GM12878 (cell line): ENCODE measurements around the gene COL11A1. TPM values are rescaled to one million over a fixed set of nuclear protein-coding genes. Genes with fewer than 3 reads are reported as not detected.

ENCODE experiments used
- ASH2L ChIP-seq: fragments of 300-600, 200-600 bp; sonication (generic); IDR thresholded peaks from 2 replicates; pipeline ENCODE4 v1.6.1; 2017; ENCODE audit warnings: low read depth, mild to moderate bottlenecking, borderline replicate concordance
- CREM ChIP-seq: IDR thresholded peaks from 2 replicates; pipeline ENCODE4 v1.6.1; 2014; ENCODE audit warnings: antibody characterized with exemption, low read depth
- SMAD1 ChIP-seq: fragments of 450-650 bp; IDR thresholded peaks from 2 replicates; pipeline ENCODE4 v1.6.1; 2018; ENCODE audit warnings: mild to moderate bottlenecking, low read depth; ENCODE audit not compliant: partially characterized antibody
- YBX1 ChIP-seq: fragments of 450-650 bp; IDR thresholded peaks from 2 replicates; pipeline ENCODE4 v1.6.1; 2016; ENCODE audit warnings: antibody characterized with exemption
- ZNF384 ChIP-seq: IDR thresholded peaks from 2 replicates; pipeline ENCODE4 v1.6.1; 2012; ENCODE audit warnings: low read depth, mild to moderate bottlenecking, low read length, improper control_type of control experiment, borderline replicate concordance
- polyA plus RNA-seq, 11 experiments: library from polyadenylated mRNA; depleted of rRNA in 4 of 11; unstranded in 6 of 11; stranded (reverse) in 5 of 11; fragments of >200 nt; fragmentation: Nextera tagmentation in 4 of 11; fragmentation: Illumina TruSeq in 1 of 11; extraction: Ambion mirVana in 4 of 11; extraction: Trizol in 1 of 11; gene quantifications; 1 replicate in 1 of 11; 2 replicates in 10 of 11; pipeline versions ENCODE4 v1.2.1 to v1.2.3, GENCODE V29; 2011 to 2016; ENCODE audit warnings: inconsistent platforms in 2 of 11, missing spikeins in 2 of 11, low read depth in 1 of 11
- total RNA-seq, 4 experiments: library from RNA; depleted of rRNA in 3 of 4; stranded (reverse); fragments of >200 nt in 3 of 4; fragmentation: Illumina TruSeq in 1 of 4; extraction: Trizol in 1 of 4; gene quantifications; 2 replicates each; pipeline versions ENCODE4 v1.2.1 to v1.2.3, GENCODE V29; 2013 to 2021
- TF ChIP-seq, protein P1 (sequence below): IDR thresholded peaks from 2 replicates; pipeline ENCODE4 v1.6.1; 2011; ENCODE audit warnings: mild to moderate bottlenecking, low read depth, low read length, moderate library complexity; ENCODE audit not compliant: insufficient replicate concordance
- TF ChIP-seq, protein P2 (sequence below): IDR thresholded peaks from 2 replicates; pipeline ENCODE4 v1.6.1; 2012; ENCODE audit warnings: improper control_type of control experiment, low read depth, low read length; ENCODE audit not compliant: insufficient replicate concordance

Gene COL11A1
- total and polyA plus RNA-seq, 10 of the 15 experiments (the other 5 are each of a cell fraction or from before 2014, with no cell fraction given), result 0.11 TPM; not detected in 9

- TF ChIP-seq, protein P1, sequence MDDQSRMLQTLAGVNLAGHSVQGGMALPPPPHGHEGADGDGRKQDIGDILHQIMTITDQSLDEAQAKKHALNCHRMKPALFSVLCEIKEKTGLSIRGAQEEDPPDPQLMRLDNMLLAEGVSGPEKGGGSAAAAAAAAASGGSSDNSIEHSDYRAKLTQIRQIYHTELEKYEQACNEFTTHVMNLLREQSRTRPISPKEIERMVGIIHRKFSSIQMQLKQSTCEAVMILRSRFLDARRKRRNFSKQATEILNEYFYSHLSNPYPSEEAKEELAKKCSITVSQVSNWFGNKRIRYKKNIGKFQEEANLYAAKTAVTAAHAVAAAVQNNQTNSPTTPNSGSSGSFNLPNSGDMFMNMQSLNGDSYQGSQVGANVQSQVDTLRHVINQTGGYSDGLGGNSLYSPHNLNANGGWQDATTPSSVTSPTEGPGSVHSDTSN, result no peak
- TF ChIP-seq, protein P2, sequence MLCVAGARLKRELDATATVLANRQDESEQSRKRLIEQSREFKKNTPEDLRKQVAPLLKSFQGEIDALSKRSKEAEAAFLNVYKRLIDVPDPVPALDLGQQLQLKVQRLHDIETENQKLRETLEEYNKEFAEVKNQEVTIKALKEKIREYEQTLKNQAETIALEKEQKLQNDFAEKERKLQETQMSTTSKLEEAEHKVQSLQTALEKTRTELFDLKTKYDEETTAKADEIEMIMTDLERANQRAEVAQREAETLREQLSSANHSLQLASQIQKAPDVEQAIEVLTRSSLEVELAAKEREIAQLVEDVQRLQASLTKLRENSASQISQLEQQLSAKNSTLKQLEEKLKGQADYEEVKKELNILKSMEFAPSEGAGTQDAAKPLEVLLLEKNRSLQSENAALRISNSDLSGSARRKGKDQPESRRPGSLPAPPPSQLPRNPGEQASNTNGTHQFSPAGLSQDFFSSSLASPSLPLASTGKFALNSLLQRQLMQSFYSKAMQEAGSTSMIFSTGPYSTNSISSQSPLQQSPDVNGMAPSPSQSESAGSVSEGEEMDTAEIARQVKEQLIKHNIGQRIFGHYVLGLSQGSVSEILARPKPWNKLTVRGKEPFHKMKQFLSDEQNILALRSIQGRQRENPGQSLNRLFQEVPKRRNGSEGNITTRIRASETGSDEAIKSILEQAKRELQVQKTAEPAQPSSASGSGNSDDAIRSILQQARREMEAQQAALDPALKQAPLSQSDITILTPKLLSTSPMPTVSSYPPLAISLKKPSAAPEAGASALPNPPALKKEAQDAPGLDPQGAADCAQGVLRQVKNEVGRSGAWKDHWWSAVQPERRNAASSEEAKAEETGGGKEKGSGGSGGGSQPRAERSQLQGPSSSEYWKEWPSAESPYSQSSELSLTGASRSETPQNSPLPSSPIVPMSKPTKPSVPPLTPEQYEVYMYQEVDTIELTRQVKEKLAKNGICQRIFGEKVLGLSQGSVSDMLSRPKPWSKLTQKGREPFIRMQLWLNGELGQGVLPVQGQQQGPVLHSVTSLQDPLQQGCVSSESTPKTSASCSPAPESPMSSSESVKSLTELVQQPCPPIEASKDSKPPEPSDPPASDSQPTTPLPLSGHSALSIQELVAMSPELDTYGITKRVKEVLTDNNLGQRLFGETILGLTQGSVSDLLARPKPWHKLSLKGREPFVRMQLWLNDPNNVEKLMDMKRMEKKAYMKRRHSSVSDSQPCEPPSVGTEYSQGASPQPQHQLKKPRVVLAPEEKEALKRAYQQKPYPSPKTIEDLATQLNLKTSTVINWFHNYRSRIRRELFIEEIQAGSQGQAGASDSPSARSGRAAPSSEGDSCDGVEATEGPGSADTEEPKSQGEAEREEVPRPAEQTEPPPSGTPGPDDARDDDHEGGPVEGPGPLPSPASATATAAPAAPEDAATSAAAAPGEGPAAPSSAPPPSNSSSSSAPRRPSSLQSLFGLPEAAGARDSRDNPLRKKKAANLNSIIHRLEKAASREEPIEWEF, result no peak
- TF ChIP-seq ASH2L (no peak), ZNF384 (no peak), SMAD1 (no peak), CREM (no peak), YBX1 (no peak)
These were observed 267.6 kb downstream of the COL11A1 start (continued) for GRCh38 chr1:102840741-102841140.
